GM23338 (cell line): ENCODE results near the gene NCAPD3. TPM values are rescaled to one million over a fixed set of nuclear protein-coding genes. Genes with fewer than 3 reads are reported as not detected.

ENCODE experiments used
- ATAC-seq: fragments of 200-7000 bp; cut with Tn5 transposase; 3 replicates; pipeline ENCODE4 v1.9.1; 2020
- DNase-seq: peaks from one replicate; pipeline ENCODE4 v3.0.0-alpha.2; 2015; ENCODE audit warnings: low spot score
- H2AFZ ChIP-seq: fragments of 200-600 bp; sonication (generic); 2 replicates; pipeline ENCODE4 v1.8.0; 2016; ENCODE audit warnings: antibody characterized with exemption, mild to moderate bottlenecking, moderate library complexity
- H3F3A ChIP-seq: fragments of 200-600 bp; sonication (generic); replicated peaks from 2 replicates; pipeline ENCODE4 v1.8.0; 2017; ENCODE audit warnings: antibody characterized with exemption, mixed run types, low read depth
- H3K27ac ChIP-seq: fragments of 200-600 bp; sonication (generic); 2 replicates; pipeline ENCODE4 v1.6.1; 2016; ENCODE audit warnings: low read depth
- H3K27me3 ChIP-seq: fragments of 200-600 bp; sonication (generic); 2 replicates; pipeline ENCODE4 v1.8.0; 2016; ENCODE audit warnings: mild to moderate bottlenecking, mixed run types, moderate library complexity; ENCODE audit not compliant: insufficient read depth
- H3K36me3 ChIP-seq: fragments of 200-600 bp; sonication (generic); 2 replicates; pipeline ENCODE4 v1.8.0; 2016; ENCODE audit warnings: mild to moderate bottlenecking; ENCODE audit not compliant: insufficient read depth
- H3K4me1 ChIP-seq: fragments of 200-600 bp; sonication (generic); 2 replicates; pipeline ENCODE4 v1.8.0; 2016; ENCODE audit warnings: mild to moderate bottlenecking, moderate library complexity; ENCODE audit not compliant: insufficient read depth
- H3K4me2 ChIP-seq: fragments of 200-600 bp; sonication (generic); 2 replicates; pipeline ENCODE4 v1.7.1; 2017; ENCODE audit warnings: mixed run types
- H3K4me3 ChIP-seq: fragments of 200-600 bp; sonication (generic); 2 replicates; pipeline ENCODE4 v1.6.1; 2016; ENCODE audit warnings: mixed run types
- H3K79me2 ChIP-seq: fragments of 200-600 bp; sonication (generic); replicated peaks from 2 replicates; pipeline ENCODE4 v1.8.0; 2017; ENCODE audit warnings: mild to moderate bottlenecking; ENCODE audit not compliant: insufficient read depth
- H3K9me2 ChIP-seq: fragments of 200-600 bp; sonication (generic); 2 replicates; pipeline ENCODE4 v1.8.0; 2017; ENCODE audit not compliant: insufficient read depth
- H4K20me1 ChIP-seq: fragments of 200-600 bp; sonication (generic); replicated peaks from 2 replicates; pipeline ENCODE4 v1.8.0; 2017; ENCODE audit warnings: mild to moderate bottlenecking; ENCODE audit not compliant: insufficient read depth
- H3K27ac Mint-ChIP-seq: 2 replicates; pipeline ENCODE4 v1.8.0; 2020; ENCODE audit warnings: inconsistent platforms, mild to moderate bottlenecking, moderate library complexity, mixed read lengths
- H3K27me3 Mint-ChIP-seq: 3 replicates; pipeline ENCODE4 v1.8.0; 2022; ENCODE audit warnings: low read depth, mild to moderate bottlenecking, moderate library complexity, mixed read lengths, inconsistent platforms; ENCODE audit not compliant: insufficient read depth, poor library complexity
- H3K36me3 Mint-ChIP-seq: 3 replicates; pipeline ENCODE4 v1.8.0; 2021; ENCODE audit warnings: low read depth, mild to moderate bottlenecking, inconsistent platforms, moderate library complexity, mixed read lengths
- H3K4me1 Mint-ChIP-seq: 3 replicates; pipeline ENCODE4 v1.8.0; 2020; ENCODE audit warnings: mild to moderate bottlenecking, inconsistent platforms, mixed read lengths
- H3K4me3 Mint-ChIP-seq: 3 replicates; pipeline ENCODE4 v1.8.0; 2021; ENCODE audit warnings: moderate library complexity, mild to moderate bottlenecking, inconsistent platforms, mixed read lengths
- H3K9me3 Mint-ChIP-seq: 3 replicates; pipeline ENCODE4 v1.8.0; 2020; ENCODE audit warnings: moderate library complexity, mild to moderate bottlenecking, inconsistent platforms, mixed read lengths
- CTCF ChIP-seq, 2 experiments: fragments of 200-600 bp in 1 of 2; sonication (generic) in 1 of 2; conservative IDR thresholded peaks; 2 replicates each; pipeline versions ENCODE4 v1.5.1 to v1.6.1; 2016 to 2017; ENCODE audit warnings: antibody characterized with exemption in 2 of 2, low read depth in 2 of 2, mild to moderate bottlenecking in 2 of 2, moderate library complexity in 1 of 2
- EZH2 ChIP-seq: fragments of 200-600 bp; sonication (generic); IDR thresholded peaks from one replicate; pipeline ENCODE4 v1.8.0; 2017; ENCODE audit warnings: antibody characterized with exemption, mild to moderate bottlenecking, low read depth; ENCODE audit not compliant: unreplicated experiment
- EZH2phosphoT487 ChIP-seq: fragments of 200-600 bp; sonication (generic); IDR thresholded peaks from one replicate; pipeline ENCODE4 v1.8.1; 2018; ENCODE audit warnings: antibody characterized with exemption; ENCODE audit not compliant: unreplicated experiment
- NANOG ChIP-seq: IDR thresholded peaks from 2 replicates; pipeline ENCODE4 v1.6.1; 2016; ENCODE audit warnings: antibody characterized with exemption, borderline replicate concordance
- POLR2AphosphoS5 ChIP-seq: IDR thresholded peaks from 2 replicates; pipeline ENCODE4 v1.6.1; 2016; ENCODE audit warnings: antibody characterized with exemption, low read depth
- ZNF114 ChIP-seq: fragments of 250-450 bp; sonication (Bioruptor Pico); IDR thresholded peaks from 2 replicates; pipeline ENCODE4 v1.5.0; 2020; ENCODE audit warnings: mild to moderate bottlenecking, moderate library complexity
- ZNF331 ChIP-seq: fragments of 250-450 bp; sonication (Bioruptor Pico); IDR thresholded peaks from 2 replicates; pipeline ENCODE4 v1.5.0; 2020; ENCODE audit warnings: low read depth, mild to moderate bottlenecking, moderate library complexity
- ZNF462 ChIP-seq: fragments of 250-450 bp; sonication (Bioruptor Pico); IDR thresholded peaks from 2 replicates; pipeline ENCODE4 v1.5.0; 2020; ENCODE audit warnings: mild to moderate bottlenecking, moderate library complexity
- polyA plus RNA-seq: library from polyadenylated mRNA; unstranded; fragments of >200 nt; fragmentation: Nextera tagmentation; extraction: Ambion mirVana; gene quantifications from 2 replicates; pipeline ENCODE4 v1.2.1, GENCODE V29; 2016
- total RNA-seq: library from RNA; depleted of rRNA; stranded (reverse); fragments of >200 nt; shearing (Covaris generic); gene quantifications from 2 replicates; pipeline ENCODE4 v1.2.3, GENCODE V29; 2014
- TF ChIP-seq, protein P1 (sequence below): IDR thresholded peaks from 2 replicates; pipeline ENCODE4 v1.6.1; 2016; ENCODE audit warnings: antibody characterized with exemption

NCAPD3 gene
- total and polyA plus RNA-seq, 2 experiments from 2014 or later: 37.1 to 49.8 TPM

DNA sequence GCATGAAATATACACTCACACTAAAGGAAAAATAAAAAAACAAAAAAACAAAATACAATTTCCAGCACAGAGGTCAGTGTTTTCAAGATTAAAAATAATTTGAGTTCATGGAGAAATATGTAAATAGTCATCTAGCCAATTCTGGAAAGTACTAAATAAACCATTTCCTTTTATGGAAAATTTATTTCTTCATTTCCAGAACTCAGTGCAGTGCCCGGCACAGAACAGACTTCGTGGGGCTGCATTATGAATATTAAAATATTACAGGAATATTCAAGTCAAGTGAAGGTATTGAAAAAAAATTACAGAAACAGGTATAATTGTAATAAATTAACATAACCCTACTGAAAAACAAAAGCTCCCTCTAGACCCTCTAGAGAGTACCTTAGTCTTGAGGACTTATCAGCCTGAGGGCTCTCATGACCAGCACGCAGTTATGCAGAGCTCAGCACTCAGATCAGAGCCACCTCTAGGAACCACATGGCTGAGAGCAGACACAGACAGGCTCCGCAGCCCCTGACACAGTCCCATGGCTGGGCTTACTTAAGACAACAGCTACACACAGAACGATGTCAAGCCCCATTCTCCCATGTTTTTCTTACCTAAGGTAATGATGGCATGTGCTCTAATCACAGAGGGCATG lies 45.6 kb downstream of the NCAPD3 start (continued):
- TF ChIP-seq EZH2: no peak
- TF ChIP-seq EZH2phosphoT487: no peak
- TF ChIP-seq, protein P1, sequence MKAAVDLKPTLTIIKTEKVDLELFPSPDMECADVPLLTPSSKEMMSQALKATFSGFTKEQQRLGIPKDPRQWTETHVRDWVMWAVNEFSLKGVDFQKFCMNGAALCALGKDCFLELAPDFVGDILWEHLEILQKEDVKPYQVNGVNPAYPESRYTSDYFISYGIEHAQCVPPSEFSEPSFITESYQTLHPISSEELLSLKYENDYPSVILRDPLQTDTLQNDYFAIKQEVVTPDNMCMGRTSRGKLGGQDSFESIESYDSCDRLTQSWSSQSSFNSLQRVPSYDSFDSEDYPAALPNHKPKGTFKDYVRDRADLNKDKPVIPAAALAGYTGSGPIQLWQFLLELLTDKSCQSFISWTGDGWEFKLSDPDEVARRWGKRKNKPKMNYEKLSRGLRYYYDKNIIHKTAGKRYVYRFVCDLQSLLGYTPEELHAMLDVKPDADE: no peak

DNA sequence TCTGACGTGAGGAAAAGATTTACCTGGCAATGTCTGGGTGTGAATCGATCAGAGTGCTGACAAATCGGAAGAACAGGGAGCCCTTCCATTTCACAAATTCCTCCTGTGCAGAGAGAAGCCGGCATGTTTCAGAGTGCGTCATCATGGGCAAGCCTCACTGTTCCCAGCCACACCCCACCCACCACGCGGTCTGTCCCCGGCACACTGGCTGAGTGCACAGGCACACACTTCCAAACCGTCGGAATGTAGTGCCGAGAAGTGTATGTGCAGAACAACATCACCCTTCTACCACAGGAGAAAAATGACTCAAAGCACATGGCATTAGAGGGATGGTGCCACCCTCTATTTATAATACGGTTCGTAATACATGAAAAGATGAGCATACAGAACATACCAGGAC lies 47.5 kb downstream of the NCAPD3 start:
- no peaks in the 10 kb centered on the region for H3K4me1 Mint-ChIP-seq
- H3K9me3 Mint-ChIP-seq: peaks cover 26% of the 10 kb centered on the region
- H3K27ac Mint-ChIP-seq: no peak overlapping the region
- DNase-seq (no peak), ATAC-seq (no peak)
- H2AFZ ChIP-seq: no peak overlapping the region
- H4K20me1 ChIP-seq: no peaks in the 10 kb centered on the region
- H3F3A ChIP-seq: no peaks in the 10 kb centered on the region
- peaks cover 3% of the 10 kb centered on the region for H3K27me3 Mint-ChIP-seq
- peaks cover 83% of the 10 kb centered on the region for H3K36me3 Mint-ChIP-seq
- H3K36me3 ChIP-seq: peaks cover 62% of the 10 kb centered on the region
- no peaks in the 10 kb centered on the region for H3K4me1 ChIP-seq
- TF ChIP-seq ZNF114: no peak
- H3K79me2 ChIP-seq: no peaks in the 10 kb centered on the region
- no peak overlapping the region for H3K4me3 Mint-ChIP-seq
- H3K27ac ChIP-seq: no peak overlapping the region
- no peak overlapping the region for H3K4me2 ChIP-seq
- H3K9me2 ChIP-seq: no peaks in the 10 kb centered on the region; the same call in 1 of the 2 replicates
- no peaks in the 10 kb centered on the region for H3K27me3 ChIP-seq
- H3K4me3 ChIP-seq: no peak overlapping the region

- H3K36me3 ChIP-seq: peaks cover 91% of the 10 kb centered on the region
- peaks cover 56% of the 10 kb centered on the region for H3K9me3 Mint-ChIP-seq
- H3K4me2 ChIP-seq: no peak overlapping the region
- H3F3A ChIP-seq: peaks cover 9% of the 10 kb centered on the region
- H3K79me2 ChIP-seq: no peaks in the 10 kb centered on the region
- H3K4me3 Mint-ChIP-seq: no peak overlapping the region
- H3K4me1 ChIP-seq: no peaks in the 10 kb centered on the region
- no peak overlapping the region for H3K27ac ChIP-seq
- ATAC-seq (no peak), DNase-seq (no peak)
- no peak overlapping the region for H3K4me3 ChIP-seq
- no peak overlapping the region for H3K27ac Mint-ChIP-seq
- H3K9me2 ChIP-seq: no peaks in the 10 kb centered on the region; the same call in 1 of the 2 replicates
- H2AFZ ChIP-seq: no peak overlapping the region
- H3K27me3 Mint-ChIP-seq: peaks cover 22% of the 10 kb centered on the region
- no peaks in the 10 kb centered on the region; the same call in 1 of the 2 replicates for H3K27me3 ChIP-seq
- no peaks in the 10 kb centered on the region for H3K4me1 Mint-ChIP-seq
- H4K20me1 ChIP-seq: no peaks in the 10 kb centered on the region
- peaks cover 98% of the 10 kb centered on the region for H3K36me3 Mint-ChIP-seq
- no peak for TF ChIP-seq NANOG
- TF ChIP-seq EZH2: no peak
- TF ChIP-seq CTCF (conservative IDR thresholded peaks at IDR 0.05; ENCODE audit: low read depth in 2 of 2): no peak
- TF ChIP-seq ZNF462 (CRISPR knock-in tag): no peak
- no peak for TF ChIP-seq POLR2AphosphoS5
- TF ChIP-seq ZNF114: no peak
- TF ChIP-seq ZNF331 (CRISPR knock-in tag): no peak
Observed at GRCh38 chr11:134173296-134173695, 50.5 kb downstream of the NCAPD3 start.
